ENCODE measurements around the gene BDNF.

- TF ChIP-seq CTCF (conservative IDR thresholded peaks at IDR 0.05; ENCODE audit: low read length) = no peak
- TF ChIP-seq EZH2phosphoT487 (IDR thresholded peaks at IDR 0.05; ENCODE audit: borderline replicate concordance, low read depth, low read length) = no peak
These were observed 20.1 kb upstream of the BDNF start for GRCh38 chr11:27720277-27720830.

All from OCI-LY7 (cell line).